ENCODE data around the gene CSF1R.

CSF1R gene

GRCh38 chr5:150085950-150086715, at the start of gene CSF1R:
CSF1R (minus strand) TSS chr5:150086554; CDS start chr5:150086427, 127 bp downstream.
- no peak within 1 kb of the TSS for H3K4me3 ChIP-seq (ENCODE audit: low read depth, low read length)
- TF ChIP-seq, protein P1, sequence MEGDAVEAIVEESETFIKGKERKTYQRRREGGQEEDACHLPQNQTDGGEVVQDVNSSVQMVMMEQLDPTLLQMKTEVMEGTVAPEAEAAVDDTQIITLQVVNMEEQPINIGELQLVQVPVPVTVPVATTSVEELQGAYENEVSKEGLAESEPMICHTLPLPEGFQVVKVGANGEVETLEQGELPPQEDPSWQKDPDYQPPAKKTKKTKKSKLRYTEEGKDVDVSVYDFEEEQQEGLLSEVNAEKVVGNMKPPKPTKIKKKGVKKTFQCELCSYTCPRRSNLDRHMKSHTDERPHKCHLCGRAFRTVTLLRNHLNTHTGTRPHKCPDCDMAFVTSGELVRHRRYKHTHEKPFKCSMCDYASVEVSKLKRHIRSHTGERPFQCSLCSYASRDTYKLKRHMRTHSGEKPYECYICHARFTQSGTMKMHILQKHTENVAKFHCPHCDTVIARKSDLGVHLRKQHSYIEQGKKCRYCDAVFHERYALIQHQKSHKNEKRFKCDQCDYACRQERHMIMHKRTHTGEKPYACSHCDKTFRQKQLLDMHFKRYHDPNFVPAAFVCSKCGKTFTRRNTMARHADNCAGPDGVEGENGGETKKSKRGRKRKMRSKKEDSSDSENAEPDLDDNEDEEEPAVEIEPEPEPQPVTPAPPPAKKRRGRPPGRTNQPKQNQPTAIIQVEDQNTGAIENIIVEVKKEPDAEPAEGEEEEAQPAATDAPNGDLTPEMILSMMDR (IDR thresholded peaks at IDR 0.05; ENCODE audit: control insufficient read depth, extremely low read depth, insufficient read depth) = no peak
- DNase-seq (ENCODE audit: low read depth) = no peak

- no peak for DNase-seq (ENCODE audit: low read depth)
- TF ChIP-seq, protein P1 (IDR thresholded peaks at IDR 0.05; ENCODE audit: control insufficient read depth, extremely low read depth, insufficient read depth) = no peak
- no peak overlapping the region for H3K4me3 ChIP-seq (ENCODE audit: low read depth, low read length)
Measured at GRCh38 chr5:150135557-150136304, 49.4 kb upstream of the CSF1R start.

GRCh38 chr5:150134198-150134588, 47.8 kb upstream of the CSF1R start:
- TF ChIP-seq, protein P1 (IDR thresholded peaks at IDR 0.05; ENCODE audit: control insufficient read depth, extremely low read depth, insufficient read depth) = no peak
- H3K4me3 ChIP-seq (ENCODE audit: low read depth, low read length) = no peak overlapping the region
- no peak for DNase-seq (ENCODE audit: low read depth)

DNA sequence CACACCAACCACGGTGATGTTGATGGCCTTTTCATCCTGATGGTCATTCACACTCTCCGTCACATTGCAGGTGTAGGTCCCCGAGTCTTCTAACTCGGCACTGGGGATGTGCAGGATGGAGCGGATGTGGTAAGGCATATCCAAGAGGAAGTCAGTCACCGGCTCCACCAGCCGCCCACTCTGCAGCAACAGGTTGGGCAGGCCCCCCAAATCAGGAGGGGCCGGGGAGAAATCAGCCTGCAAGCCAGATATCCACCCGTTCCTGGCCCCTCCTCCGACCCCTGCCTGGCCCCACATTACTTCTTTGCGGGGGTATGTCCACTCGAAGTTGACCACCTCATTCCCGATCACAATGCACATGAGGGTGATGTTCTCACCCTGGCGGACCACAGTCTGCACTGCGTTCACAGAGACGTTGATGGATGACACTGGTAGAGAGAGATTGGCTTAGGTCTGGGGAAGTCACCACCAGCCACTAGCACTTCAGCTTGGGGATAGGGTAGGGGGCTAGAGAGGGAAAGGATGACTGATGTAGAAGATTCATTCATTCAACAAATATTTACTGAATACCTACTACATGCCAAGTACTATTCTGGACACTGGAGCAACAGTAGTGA, 47.3 kb upstream of the CSF1R start:
- H3K4me3 ChIP-seq (ENCODE audit: low read depth, low read length) = no peak overlapping the region
- TF ChIP-seq, protein P1 (IDR thresholded peaks at IDR 0.05; ENCODE audit: control insufficient read depth, extremely low read depth, insufficient read depth) = no peak
- no peak for DNase-seq (ENCODE audit: low read depth)

DNA sequence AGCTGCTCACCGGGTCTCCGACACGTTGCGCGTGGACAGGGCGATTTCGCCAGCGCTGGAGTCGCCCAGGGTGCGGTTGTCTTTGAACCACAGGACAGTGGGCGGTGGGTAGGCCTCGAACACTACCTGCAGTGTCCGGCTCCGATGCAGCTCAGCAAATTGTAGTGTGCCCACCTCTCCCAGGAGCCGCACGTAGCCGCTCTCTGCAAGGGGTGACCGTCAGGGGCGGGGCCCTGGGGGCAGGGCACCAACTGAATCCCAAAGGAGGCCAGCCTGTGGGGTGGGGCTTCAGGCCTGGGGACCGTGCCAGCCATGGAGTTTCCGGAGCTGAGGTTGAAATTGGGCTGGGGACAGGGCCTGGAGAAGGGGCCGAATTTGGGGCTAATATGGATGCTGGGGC, 46.4 kb upstream of the CSF1R start:
- no peak overlapping the region for H3K4me3 ChIP-seq (ENCODE audit: low read depth, low read length)
- DNase-seq (ENCODE audit: low read depth) = no peak
- TF ChIP-seq, protein P1 (IDR thresholded peaks at IDR 0.05; ENCODE audit: control insufficient read depth, extremely low read depth, insufficient read depth) = no peak

- TF ChIP-seq, protein P1 (IDR thresholded peaks at IDR 0.05; ENCODE audit: control insufficient read depth, extremely low read depth, insufficient read depth) = no peak
Measured at GRCh38 chr5:150131978-150132694, 45.8 kb upstream of the CSF1R start.

More at GRCh38 chr5:150131978-150132694, 45.8 kb upstream of the CSF1R start:
- DNase-seq (ENCODE audit: low read depth) = no peak
- H3K4me3 ChIP-seq (ENCODE audit: low read depth, low read length) = no peak overlapping the region

Data from LNCaP clone FGC (cell line).